GM10847 (cell line): ENCODE results near the gene STX16.

Experiments
- POLR2A ChIP-seq: IDR thresholded peaks from 2 replicates; pipeline ENCODE4 v1.6.1; 2011; ENCODE audit not compliant: insufficient read length; ENCODE audit errors: extremely low read depth

STX16 gene

DNA sequence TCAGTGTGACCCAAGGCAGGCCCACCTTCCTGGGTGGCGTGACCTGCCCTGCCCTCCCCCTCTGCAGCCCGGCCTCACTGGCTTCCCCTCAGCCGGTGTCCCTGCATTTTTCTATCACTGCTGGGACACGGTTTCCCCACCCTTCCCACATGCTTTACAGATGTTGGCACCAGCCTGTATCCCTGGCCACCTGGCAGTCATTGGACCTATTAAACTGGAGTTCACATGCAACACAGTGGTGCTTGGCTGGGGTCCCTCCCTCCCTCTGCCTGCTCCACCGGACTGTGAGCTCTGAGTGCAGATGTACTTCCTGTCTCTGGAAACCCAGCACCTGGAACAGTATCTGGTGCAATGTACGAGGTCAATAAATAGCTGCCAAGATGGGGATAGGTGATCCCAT, 25.5 kb upstream of the STX16 start:
- TF ChIP-seq POLR2A: no peak

DNA sequence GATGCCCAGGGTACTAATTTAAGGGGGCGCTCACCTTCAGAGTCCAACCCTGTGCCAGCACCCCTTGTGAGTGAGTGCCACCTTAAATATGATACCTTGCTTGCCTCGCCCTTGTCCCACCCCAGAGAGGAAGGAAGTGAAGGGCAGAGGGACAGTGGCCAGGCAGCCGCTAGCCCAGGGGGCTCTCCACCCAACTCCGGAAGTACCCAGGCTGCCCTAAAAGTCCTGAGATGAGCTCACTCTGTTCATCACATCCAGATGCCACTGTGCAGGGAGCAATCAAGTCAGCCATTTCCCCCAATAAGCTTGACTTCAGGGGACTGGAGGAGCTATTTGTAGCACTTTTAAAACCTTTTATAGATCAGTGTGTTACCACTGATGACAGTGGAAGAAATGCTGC, 25.0 kb upstream of the STX16 start:
- TF ChIP-seq POLR2A: no peak

DNA sequence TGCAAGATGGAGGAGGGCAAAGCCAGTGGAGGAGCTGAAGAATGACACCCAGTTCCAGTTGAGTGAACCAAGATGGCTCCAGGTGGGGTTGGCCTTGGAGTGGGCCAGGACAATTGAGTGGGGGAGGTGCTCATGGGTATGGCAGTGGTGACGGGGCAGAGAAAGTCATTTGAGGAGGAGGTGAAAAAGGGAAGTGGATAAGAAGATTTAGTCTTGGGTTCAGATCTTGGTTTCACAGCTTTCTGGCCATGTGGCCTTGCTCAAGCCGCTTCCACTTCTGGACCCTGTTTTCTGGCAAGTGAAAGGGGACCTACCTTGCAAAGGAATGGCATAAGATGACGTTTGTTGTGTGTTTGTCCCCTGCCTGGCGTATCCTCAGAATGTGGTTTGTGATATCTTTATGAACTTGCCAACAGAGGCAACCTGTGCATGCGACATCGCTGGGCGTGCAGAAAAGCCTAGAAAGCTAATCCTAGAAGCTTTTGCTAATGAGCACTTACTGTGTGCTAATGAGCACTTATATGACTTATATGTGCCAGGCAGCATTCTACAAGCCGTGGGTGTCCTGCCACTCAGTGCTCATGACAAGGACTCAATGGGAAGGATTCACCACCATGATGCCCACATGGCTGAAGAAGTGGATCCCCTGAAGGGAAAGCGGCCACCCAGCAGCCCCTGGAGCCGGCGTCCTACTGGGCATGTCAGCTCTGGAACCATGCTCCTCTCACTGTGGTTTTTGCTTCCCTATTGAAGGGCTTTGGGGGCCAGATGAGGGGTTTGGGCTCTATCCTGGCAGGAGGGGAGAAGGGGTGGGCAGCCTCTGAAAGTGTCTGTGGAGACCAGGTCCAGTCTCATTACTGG, 23.6 kb upstream of the STX16 start:
- no peak for TF ChIP-seq POLR2A

DNA sequence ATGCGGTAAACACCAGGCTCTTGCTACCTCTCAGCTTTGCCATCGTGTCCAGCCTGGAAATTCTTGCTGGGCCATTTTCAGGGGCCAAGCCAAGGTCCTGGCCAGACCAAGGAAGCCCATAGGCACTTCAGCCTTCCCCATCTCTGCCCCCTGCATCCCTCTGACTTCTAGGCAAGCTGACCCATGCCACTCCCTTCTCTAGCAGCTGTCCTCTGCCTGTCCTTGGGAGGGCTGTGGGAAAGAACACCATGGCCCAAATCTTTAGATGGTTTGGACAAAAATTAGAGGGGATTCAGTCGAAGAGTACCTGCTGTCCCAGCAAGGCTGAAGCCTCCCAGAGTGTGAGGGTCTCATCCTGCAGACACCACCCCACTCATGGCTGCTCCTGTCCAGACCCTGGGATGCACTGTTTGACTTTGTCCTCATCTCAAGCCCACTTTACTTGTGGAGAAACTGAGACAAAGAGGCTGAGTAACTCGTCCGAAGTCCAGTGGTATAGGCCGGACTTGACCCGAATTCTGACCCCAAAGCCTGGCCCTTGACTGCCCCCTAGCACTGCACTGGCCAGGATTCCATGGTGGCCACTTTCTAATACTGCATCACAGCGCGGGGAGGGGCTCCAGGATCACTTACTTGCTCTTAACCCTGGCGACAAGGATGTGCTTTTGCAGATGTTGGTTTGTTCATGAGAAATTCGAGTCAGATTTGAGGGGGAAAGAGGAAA, 22.4 kb upstream of the STX16 start:
- no peak for TF ChIP-seq POLR2A

DNA sequence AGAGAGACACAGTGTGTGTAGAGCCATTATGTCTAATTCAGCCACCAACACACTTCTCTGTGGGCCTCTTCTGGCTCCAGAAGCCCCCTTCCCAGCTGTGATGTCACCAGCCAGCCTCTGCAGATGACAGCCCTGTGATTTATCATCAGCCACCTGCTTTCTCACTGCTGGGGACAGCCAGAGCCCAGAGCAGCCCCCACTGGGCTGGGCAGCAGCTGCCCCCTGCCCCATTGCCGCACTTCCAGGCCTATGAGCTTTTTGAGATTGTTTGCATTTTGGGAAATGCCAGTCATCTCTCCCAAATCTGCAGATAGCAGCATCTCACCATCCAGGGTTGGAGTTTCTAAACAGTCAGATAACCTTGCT, 21.9 kb upstream of the STX16 start:
- no peak for TF ChIP-seq POLR2A

DNA sequence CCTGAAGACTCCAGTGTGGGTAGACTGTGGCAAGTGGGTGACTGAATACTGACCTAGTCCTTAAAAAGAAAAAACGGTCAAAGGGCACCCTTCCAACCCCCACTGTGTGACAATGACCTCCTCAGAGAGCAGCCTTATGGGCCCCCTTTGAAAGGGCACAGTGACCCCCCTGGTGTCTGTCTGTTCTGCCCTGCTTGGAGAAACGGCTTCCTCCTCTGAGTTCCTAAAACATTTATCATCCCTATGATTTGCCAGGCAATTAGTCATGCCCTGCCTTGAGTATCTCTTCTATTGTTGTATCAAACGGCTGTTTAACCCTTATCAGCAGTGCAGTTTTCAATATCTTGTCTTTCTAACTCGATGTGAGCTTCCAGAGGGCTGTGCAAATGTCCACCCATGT, 21.0 kb upstream of the STX16 start:
- no peak for TF ChIP-seq POLR2A

DNA sequence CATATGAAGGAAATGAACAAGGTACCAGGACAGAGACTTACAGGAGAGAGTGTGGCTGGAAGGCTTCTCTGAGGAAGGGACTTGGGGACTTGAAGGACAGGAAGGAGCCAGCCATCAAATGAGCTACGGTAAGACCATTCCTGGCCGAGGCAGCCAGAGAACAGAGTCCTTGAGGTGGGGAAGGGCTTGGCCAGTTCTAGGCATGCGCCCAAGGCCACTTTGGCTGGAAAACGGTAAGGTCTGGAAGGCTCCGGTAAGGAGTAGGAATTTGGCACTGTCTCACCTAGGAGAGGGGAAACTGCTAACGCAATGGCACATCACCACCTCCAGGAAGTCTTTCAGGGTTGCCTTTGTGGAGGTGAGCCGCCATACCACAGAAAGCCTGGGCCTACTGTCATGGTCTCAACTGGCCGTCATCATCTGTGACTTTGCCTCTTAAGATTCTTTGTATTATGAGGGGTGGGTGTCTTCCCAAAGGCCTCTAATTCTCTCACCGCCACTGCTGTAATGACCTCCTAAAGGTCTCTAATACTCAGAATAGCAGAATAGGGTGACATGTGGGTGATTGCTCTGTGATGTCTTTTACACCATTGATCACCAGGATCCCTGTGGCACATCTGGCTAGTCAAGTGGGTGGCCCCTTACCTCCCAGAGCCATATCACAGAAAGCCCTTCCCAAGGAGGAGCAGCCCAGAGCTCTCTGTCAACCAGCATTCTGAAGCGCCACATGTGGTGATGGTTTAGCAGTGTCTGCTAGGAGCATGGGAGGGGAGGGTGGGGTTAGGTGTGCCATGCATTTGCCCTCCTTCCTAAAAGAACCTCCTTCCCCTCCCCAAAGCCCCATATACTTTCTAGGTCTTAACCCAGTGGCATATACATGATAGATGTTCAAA, 17.7 kb upstream of the STX16 start:
- no peak for TF ChIP-seq POLR2A

DNA sequence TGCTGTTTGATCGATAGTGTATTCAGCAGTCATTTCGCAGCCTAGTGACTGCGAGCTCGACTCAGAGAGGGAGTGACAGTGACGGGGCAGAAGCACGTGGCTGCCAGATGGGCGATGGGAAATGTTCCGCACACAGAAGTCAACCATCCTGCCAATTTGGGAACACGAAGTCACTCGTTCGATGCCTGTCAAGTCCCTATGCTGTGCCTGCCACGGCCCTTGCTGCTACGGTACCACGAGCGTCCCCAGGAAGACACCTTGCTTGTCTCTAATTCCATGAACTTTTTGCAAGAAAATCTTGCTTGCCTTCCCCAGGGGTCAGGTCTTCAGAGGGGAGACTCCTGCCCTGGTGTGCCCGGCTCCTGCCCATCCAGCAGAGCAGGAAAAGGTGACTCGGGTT, 17.0 kb upstream of the STX16 start:
- TF ChIP-seq POLR2A: no peak

DNA sequence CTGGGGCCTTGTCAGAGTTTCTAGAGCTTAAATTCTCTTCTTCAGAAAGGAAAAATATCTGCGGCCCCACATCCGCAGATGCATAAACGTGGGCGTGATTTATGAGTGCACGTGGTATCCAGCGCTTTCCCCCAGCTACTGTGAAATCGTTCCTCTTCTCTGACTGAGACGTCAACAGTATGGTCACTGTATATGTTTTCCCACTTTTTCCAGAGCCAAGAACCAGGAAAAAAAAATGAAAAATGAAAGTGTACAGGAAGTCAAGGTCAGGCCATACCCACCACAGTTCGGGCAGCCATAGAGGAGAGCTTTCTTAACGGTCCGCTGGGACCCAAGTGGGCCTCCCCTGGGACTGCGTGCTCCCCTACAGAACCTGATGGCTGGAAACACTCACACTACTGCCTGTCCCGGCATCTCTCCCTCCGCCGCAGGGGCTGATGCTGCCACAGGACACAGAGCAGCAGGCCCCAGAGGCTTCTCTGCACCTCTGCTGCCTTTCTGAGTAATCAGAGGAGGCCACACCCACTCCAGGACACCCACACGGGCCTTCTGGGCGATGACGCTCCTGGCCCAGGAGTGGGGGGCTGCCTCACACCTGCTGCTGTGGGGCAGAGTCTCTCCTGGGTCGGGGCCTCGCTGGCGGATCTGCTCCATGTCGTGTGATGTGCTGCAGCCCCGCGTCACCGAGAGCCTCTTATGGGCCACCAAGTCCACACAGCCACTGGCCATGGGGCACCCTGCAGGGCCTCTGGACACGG, 16.4 kb upstream of the STX16 start:
- no peak for TF ChIP-seq POLR2A

DNA sequence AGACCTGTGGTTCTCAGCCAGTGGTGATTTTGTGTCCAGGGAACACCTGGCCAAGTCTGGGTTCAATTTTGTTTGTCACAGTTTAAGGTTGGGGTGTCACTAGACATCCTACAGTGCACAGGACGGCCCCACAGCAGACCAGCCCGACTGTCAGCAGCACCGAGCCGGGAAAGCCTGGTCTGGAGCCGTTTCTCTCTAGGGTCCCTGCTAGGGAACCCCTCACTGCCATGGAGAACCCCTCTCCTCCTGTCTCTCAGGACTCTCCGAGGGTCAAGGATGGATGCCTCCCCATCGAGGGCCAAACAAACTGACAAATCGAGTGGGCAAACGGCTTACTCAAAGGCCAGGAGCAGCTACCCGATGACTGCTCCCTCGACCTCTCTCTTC, 15.8 kb upstream of the STX16 start:
- TF ChIP-seq POLR2A: no peak

DNA sequence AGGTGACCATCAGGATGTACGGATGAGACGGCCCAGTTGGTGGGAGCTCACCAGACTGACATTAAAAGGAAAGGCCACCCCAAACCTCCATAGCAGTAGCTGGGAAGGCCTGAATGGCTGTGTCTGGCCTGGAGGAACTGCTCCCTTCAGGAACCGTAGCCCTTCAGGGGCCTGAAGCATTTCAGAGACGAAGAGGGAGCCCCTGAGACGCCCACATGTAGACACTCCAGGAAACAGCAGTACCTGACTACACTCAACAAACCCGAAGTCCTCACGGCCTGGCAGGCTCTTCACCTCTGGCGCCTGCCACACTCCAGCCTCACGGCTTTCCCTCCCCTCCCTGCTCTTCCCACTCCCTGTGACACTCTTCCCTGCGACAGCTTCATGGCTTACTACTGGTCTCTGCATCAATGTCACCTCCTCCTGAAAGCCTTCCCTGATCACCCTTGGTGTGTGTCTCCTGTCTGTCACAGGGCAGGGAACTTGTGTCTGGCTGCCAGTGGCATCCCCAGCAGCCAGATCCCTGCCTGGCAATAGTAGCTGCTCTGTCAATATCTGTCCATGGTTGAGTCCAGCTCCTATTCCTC, 14.6 kb upstream of the STX16 start:
- no peak for TF ChIP-seq POLR2A

DNA sequence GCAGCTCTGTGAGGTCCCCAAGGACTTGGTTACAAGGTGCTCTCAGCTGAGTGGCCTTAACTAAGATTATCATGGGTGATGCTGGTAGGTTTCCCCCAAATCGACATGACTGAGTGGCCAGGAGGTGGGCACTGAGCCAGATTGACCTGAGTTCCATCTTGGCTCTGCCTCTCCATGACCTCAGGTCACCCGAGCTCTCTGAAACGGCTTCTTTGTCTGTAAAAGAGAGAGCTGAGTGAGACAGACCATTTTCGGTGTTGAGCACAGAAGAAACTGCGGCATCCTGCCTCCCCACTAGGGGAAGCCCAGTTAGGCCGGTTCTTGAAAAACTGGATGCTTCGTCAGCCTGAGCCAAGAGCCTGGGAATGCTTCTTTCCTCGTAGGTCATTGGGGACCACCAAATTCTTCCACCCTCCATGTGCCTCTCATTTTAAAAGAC, 14.1 kb upstream of the STX16 start:
- TF ChIP-seq POLR2A: no peak

DNA sequence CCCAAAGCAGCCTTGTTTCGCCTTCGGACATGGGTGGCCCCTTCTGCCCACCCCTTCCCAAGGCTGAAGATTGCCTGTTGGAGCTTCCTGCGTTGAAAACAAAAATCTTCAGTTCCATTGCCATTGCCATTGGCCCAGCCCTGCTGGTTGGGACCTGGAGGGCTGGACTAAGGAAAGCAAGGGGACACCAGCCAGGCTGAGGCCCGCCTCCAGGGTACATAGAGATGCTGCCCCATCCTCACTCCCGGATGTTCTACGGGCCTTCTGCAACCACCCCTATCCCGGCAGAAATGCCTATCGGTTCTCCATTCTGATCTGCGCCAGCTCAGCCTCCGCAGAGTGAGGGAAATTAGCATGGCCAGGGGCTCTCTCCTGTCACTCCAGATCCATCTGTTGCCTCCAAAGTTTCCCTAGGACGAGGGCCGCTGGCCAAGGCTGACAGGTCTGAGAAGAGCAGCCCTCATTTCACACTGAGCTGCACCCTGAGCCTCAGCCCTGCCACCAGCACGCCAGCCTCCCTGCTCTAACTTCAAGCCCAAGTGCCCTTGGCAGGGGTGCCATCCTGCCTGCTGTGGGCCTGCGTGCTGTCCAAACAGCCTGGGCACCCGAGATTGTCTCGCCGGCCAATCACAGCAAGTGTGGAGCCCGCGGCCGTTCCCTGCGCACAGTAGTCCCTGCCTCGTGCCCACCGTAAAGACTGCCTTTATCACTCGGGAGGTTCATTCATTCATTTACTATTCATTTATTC, 13.4 kb upstream of the STX16 start:
- TF ChIP-seq POLR2A: no peak

DNA sequence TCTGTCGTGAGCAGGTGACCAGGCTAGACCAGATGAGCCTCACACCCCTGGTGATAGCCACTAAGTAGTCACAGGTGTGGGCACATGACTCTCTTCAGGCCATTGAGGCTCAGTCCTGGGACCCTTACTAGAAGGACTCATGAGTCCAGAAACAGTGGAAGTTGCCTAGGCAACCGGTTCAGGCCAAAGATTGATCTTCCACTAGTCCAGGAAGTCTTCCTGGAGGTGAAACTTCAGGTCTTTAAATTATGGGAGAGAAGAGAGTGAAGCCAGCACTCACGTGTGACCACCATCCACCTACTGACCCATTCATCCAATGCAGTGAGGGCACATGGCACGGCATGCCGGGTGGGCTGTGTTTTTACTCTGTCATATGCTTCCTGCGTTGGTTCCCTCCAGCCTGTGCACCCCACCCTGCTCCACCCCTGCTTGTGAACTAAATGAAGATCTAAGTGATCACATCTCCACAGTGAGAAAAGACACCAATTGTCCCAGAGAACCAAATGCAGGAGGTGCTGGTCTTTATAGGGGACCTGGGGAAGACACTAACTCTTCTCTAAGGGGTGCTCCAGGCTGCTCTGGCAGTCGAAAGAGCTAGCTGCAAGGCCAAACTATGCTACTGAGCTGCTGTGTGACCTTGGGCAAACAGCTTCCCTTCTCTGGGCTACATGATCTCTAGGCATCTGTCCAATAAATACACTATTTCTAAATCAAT, 12.5 kb upstream of the STX16 start:
- no peak for TF ChIP-seq POLR2A
